NCI-H460 (cell line): ENCODE measurements around the gene FZR1. TPM values are rescaled to one million over a fixed set of nuclear protein-coding genes. Genes with fewer than 3 reads are reported as not detected.

Experiments used
- DNase-seq: peaks from one replicate; pipeline ENCODE4 v3.0.0-alpha.2; 2016; ENCODE audit warnings: low read depth; ENCODE audit errors: extremely low read depth
- total RNA-seq: library from RNA; depleted of rRNA; stranded (reverse); fragments of >200 nt; shearing (Covaris generic); gene quantifications from 2 replicates; pipeline ENCODE4 v1.2.3, GENCODE V29; 2014

Gene FZR1
- total RNA-seq, 1 experiment from 2014 or later: 17.6 TPM

DNA sequence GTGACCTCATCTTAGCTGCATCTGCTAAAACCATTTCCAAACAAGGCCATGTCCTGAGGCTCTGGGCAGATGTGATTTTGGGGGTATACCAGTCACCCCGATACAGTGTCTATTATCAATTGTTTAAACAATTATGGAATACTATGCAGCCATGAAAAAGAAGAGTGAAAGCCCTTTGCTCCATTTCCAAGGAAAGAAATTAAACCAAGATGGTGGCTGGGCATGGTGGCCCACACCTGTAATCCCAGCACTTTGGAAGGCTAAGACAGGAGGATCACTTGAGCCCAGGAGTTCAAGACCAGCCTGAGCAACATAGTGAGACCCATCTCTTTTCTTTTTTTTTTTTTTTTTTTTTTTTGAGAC is 33.6 kb downstream of the FZR1 start:
- DNase-seq: no peak

DNA sequence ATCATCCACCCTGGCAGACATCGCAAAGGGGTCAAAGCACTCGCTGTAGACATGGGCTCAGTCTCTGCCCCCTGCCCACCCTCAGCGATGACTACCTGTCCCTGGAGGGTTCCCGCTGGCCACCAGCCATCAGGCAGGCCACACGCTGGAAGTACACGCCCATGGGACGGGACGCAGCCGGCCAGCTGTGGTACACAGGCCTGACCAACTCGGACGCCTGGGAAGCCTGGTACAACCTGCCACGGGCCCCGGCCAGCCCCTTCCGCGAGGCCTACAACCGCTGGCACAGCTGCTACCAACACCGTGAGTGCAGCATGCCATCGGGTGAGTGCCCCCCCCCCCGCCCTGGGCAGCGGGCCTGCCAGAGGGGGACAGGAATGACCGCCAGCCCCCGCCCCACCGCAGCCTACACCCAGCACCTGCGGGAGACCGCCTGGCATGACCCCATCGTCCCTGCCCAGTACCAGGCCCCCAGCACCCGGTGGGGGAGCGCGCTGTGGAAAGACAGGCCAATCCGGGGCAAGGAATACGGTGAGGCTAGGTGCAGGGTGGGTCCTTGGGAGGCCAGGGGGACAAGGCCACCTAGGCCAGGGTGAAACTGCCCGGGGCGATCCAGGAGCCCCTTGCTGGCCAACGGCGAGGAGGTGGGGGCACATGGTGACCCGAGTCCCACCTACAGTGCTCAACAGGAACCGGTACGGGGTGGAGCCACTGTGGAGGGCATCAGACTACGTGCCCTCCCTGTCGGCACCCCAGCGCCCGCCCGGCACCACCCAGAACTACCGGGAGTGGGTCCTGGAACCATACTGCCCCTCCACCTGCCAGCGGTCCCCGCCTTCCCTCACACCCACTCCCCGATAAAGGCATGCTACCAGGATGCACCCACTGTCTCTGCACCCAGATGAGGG is 37.3 kb downstream of the FZR1 start:
- DNase-seq: no peak

DNA sequence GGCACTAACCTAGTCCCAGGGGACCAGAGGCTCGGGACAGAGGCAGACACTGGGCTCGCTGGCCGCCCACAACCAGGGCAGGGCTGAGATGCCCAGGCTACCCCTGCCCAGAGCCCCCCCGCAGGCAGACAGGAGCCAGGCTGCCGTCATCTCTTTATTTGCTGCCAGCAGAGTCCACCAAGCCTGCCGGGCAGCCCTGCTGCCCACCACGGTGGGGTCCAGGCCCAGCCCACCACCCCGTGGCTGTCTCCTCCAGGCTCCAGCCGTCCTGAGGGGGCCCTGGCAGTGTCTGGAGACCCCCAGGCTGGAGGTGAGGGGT is 37.9 kb downstream of the FZR1 start:
- no peak for DNase-seq

DNA sequence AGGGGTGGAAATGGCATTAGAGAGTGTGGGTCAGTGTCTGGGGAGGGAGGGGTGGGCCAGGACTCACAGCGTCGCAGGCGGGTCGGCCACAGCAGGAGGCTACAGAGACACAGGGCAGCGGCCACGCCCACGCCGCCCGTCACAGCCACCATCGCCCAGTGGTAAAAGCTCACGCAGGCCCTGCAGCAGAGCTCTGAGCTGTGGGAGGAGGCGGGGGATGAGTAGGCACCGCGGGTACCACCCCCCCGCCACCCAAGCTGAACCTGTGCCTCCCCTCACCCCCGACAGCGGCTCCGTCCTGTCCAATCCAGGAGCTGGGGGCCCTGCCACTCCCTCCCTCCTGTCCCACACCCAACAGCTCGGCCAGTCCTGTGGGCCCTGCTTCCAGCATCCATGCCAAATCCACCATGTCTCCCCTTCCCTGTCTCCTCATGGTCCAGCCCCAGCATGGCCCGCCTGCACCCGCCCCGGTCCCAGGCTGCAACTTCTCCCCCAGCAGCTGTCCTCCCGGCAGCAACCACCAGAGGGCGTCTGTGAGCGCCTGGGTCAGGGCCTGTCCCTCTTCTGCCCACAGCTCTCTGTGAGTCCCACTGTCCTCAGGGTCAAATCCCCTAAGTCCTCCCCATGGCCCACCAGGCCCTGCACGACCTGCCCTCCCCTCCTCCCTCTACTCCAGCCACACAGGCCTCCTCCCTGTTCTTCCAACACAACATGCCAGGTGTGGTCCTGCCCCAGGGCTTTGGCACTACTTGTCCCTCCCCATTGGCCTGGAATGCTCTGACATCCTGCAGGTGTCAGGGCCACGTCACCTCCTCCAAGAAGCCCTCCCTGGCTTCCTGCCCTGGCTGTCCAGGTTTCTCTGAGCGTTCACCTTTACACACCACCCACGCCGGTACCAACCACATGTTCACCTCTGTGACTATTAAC is 38.9 kb downstream of the FZR1 start:
- DNase-seq: peak; percentile 48

DNA sequence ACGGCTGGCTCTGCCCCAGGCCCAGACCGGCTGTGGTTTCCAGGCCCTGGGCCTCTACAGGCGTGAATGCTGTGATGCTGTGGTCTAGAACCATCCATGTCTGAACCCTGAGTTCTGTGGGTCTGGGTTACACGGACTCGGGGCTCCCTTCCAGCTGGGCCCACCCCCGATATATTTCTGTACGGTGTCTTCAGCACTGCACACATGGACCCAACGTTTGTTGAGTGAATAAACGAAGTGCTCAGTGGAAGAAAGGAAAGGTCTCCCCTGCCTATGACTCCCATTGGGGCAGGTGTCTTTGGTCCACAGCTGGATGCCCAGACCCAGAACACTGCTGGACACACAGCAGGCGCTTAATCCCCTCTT is 39.5 kb downstream of the FZR1 start:
- no peak for DNase-seq

DNA sequence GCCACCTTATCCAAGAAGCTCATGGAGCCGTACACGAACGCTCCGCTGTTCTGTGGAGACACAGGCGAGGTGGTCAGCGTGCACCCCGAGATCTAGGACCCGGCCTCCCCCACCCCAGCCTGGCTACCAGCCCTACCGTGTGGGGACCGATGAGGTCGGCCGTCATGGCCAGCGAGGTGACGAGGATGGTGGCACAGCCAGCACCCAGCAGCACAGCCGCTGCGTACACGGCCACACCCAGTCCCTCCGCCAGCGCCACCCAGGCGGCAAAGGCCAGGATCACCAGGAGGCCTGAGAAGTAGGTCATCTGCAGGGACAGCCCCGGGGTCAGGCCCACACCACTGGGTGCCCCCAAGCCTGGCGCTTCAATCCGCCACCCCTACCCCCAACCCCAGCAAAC is 40.0 kb downstream of the FZR1 start:
- no peak for DNase-seq

DNA sequence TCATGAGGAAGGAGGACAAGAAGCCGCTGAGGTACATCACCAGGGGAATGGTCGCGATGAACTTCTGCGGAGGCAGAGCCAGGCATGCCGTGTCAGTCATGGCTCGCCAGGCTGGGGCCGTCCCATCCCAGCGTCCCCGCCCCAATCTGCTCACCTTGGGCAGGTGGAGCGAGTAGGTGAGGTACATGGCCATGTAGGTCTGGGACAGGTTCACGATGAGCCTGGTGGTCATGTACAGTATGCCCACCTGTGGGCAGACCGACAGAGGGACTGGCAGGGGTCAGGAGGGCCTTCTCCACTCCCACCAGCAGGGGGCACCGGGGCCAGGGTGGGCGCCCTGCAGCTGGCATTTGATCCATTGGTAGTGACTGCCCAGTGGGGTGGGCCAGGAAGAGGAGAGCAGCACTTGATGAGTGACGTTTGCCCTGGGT is 41.2 kb downstream of the FZR1 start:
- no peak for DNase-seq

DNA sequence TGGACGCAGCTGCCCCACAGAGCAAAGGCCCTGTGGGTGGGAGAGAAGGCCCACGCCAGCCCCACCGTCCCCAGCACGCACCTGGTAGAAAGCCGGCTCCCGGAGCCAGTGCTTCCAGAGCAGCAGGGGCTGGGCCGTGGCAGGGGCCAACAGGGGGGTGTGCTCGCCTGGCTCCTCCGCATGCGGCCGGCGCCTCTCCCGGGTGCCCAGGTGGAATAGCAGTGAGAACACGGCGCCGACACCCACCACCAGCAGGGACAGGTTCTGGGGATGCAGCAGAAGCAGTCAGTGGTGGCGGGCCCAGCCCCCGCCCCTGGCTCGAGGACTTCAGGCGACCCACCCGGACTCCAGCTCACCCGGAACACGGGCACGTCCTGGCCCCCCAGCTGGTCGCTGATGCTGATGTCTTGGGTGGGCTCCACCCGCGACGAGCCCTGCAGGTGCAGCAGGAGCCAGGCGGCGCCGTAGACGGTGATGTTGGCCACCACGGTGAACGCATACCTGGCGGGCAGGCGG is 41.7 kb downstream of the FZR1 start:
- no peak for DNase-seq

DNA sequence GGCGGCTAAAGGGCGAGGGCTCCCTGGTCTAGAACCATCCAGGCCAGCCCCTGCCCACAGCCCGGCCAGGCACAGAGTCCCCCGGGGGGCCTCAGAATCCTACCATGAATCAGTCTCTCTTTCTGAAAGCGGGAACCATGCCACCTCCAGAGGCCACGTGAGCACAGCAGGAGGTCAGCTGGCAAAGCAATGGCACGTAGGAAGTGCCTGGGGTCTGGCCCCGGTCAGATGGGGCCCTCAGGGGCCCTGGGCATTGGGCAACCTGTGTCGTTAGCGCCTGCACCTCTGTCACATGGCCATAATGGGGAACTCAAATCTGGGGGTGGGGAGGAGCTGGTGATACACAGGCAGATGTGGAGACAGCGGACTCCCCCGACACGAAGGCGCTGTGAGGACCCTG is 42.5 kb downstream of the FZR1 start:
- no peak for DNase-seq

DNA sequence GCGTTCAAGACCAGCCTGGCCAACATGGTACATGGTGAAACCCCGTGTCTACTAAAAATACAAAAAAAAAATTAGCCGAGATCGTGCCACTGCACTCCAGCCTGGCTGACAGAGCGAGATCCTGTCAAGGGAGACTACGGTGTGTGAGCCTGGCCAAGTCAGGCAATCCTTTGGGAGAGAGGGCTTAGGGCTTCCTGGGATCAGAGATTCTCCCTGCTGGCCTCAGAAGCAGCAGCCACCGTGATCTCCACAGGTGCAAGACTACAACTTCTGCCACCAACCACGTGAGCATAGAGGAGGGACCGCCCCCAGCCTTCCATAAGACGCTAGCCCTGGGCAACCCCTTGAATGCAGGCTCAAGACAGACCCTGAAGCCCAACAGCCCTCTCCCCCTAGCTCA is 43.7 kb downstream of the FZR1 start:
- DNase-seq: no peak

DNA sequence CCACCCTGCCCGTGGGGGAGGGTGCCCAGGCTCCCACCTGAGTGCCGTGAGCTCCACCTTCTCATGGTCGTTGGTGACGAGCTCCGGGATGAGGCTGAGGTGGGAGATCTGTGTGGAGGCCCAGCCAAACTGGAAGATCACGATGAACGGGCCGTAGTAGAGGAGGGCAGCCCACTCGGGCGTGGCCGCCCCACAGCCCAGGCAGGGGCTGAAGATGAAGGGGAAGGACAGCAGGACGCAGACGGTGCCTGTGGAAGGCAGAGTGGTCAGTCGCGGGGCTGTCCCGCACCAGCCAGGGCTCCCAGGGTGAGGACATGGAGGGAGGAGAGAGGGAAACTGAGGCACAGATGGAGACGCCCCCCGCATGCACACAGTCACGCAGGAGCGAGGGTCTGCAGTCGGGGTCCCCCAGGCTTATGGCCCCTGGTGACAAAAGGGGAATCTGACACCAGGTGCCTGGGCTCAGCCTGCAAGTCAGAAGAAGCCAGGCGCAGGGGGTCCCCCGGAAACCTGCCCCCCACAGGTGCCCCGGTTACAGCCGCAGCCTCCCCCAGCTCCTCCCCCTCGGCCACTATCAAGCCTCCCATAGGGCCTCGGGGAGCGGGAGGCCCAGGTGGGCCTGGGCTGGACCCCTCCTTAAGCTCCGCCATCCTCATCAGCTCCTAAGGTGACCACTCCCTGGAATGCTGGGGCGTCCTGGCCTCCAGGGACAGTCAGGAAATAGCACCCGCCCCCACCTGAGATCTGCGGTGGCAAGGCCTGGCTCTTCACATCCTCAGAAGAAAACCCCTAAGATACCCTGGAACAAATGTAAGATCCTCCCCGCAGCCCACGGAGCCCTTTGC is 45.1 kb downstream of the FZR1 start:
- DNase-seq: no peak

DNA sequence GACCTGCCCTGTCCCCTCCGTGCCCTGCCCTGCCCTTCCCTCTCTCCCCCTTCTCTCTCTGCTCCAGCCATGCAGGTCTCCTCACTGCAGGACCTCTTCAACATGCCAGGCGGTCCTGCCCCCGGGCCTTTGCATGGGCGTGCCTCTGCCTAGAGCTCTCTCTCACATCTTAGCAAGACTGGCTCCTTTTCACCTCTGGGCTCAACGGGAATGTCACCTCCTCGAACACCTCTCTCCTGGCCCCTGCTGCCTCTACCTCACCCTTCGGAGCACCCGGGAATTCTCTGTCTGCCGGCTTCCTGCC is 45.6 kb downstream of the FZR1 start:
- no peak for DNase-seq

DNA sequence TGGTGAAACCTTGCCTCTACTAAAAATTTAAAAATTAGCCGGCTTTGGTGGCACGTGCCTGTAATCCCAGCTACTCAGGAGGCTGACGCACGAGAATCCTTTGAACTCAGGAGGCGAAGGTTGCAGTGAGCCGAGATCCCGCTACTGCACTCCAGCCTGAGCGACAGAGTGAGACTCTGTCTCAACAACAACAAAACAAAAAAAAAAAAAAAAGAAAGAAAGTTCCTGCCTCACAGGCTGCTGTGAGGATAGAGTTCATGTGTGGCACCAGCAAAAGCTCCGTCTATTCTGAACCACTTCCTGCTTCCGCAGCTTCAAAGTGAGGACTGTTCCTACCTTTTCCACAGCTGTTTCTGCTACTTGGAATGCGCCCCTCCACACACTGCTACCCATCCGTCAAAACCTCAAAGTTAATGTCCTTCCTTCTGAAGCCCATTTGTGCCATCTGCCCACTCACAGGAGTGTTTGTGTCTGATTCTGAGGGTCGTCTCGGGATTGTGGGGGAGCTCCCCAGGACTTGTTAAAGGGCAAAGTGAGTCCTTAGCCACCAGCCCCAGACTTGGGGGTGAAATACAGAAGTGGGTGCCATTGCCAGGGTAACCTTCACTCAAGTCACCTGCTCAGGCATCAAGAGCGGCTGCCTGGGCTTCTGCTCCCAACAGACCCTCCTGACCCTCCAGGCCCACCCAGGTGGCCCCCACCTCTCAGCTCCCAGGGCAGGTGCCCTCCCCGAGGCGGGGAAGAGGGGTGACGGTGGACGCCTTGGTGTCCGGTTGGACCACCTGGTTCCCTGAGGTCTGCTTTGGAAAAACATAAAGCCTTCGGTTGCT is 48.4 kb downstream of the FZR1 start:
- DNase-seq: no peak

DNA sequence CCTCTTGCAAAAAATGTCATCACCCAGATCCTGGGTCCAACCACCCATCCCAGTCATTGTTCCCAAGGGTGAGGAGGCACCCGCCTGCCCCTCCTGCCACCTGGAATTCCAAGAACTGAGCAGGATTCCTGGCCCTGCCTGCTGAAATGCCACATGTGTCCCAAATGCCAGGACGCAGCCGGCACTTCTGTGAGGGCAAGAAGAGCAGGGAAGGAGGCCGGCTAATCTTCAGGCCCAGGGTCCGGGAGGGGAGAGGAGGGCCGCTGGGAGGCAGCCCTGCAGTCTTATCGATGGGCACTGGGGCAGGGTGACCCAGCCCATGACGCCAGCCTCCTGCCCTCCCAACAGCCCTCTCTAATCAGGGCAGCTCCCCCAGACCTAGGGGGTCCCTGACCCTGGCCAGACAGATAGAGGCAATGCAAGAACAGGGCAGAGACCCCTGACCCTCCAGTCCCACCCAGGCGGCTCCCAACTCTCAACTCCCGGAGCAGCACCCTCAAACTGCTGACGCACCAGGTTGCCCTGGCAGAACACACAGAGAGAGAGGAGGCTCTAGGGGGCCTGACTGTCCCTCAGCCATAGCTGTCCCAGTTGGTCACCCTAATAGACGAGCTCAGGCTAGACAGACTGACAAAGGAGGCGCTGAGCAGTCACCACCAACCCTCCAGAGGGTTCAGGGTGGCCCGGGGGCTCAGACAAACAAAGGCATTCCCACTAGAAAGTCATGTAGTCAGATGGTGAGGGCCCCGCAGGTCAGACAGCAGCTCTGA is 49.7 kb downstream of the FZR1 start:
- no peak for DNase-seq

DNA sequence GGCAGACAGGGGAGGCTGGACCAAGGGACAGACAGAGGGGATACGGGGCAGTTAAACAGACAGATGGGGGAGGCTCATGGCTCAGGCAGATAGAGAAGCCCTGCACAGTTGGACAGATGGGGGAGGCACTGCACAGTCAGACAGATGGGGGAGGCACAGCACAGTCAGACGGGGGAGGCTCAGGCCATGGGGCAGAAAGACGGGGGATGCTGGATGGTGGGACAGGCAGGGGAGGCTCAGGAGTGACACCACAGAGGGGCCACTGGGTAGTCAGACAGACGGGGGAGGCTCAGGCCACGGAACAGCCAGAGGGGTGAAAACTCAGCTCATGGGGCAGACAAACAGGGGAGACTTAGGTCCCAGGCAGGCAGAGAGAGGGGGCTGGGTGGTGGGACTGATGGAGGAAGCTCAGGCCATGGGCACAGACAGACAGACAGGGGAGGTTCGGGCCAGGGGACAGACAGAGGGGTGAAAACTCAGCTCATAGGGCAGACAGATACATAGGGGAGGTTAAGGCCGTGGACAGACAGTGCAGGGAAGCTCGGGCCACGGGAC is 50.4 kb downstream of the FZR1 start:
- no peak for DNase-seq

DNA sequence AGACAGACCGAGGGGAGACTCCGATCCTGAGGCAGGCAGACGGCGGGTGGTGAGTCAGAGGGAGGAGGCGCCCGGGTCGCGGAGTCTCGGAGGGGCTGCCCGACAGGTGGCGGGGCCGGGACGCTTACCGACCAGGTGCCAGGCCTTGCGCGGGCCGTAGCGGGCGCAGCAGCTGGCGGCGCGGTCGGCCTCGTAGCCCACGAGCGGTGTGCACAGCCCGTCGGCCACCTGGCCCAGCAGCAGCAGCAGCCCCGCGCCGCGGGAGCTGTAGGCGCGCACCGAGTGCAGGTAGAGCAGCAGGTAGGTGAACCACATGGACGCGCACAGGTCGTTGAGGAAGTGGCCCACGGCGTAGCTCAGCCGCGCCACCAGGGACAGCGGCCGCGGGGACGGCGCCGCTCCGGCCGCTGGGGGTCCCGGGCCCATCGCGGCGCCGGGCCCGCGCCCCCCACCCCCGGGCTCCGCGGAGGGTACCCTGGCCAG is 50.9 kb downstream of the FZR1 start:
- no peak for DNase-seq

DNA sequence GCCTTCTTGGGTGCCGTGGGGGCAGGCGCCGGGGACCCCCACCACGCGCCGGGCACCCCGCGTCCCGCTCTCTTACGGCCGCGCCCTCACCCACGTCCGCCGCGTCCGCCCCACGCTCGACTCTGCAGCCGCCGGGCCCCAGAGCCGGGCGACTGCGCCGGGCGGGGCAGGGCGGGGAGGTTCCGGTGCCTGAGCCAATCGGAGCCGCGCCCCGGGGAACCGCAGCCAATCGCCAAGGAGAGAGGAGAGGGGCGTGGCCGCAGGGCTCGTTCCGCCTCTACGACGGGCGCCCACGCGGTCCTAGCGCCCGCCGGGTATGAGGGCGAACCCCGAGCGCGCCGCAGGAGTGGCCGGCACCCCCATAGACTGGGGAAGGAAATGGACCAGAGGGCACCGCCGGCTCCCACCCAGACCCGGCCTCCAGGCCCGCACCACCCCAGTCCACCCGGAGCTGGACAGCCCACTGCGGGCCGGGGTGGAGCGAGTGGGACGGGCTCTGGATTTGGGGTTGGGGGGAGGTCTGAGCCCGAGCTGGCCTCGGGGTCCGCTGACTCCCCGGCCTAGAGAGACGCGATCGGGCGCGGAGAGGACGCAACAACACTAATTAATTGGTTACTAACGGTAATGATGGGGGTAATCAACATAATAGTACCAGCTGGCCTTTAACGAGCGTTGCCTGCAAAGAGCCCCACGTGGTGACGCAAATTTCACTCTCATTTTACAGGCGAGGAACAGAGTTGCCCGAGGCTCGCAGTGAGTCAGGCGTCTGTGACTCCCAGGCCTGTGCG is 51.5 kb downstream of the FZR1 start, which contains the start of gene MFSD12:
Gene MFSD12 (minus strand): TSS at position 126 of the 788 bp plus-strand sequence. CDS start 183 bp downstream, outside the sequence.
- peak; percentile 88 for DNase-seq
